T-cell (primary cell): ENCODE measurements around the gene ADGRL3. TPM values are rescaled to one million over a fixed set of nuclear protein-coding genes. Genes with fewer than 3 reads are reported as not detected.

Experiments used
- ATAC-seq, 4 experiments: fragments of 200-7000 bp in 3 of 4; fragments of 150-1000 bp in 1 of 4; cut with Tn5 transposase; replicated peaks in 1 of 4; 1 replicate in 3 of 4; 2 replicates in 1 of 4; pipeline ENCODE4 v1.10.0; 2021; ENCODE audit warnings: moderate library complexity in 3 of 4, mild to moderate bottlenecking in 2 of 4, moderate number of reproducible peaks in 1 of 4
- CTCF ChIA-PET, 2 donors: fragments of 300-600 bp; sonication (Branson Sonifier 250); formaldehyde crosslinking; loops; one replicate each; lab custom pipeline; 2022; ENCODE audit warnings: antibody characterized with exemption in 2 of 2; lab: Charles Lee
- POLR2A ChIA-PET, 2 donors: fragments of 300-600 bp; sonication (Branson Sonifier 250); formaldehyde crosslinking; loops; one replicate each; lab custom pipeline; 2022; ENCODE audit warnings: antibody characterized with exemption in 2 of 2; lab: Charles Lee
- DNase-seq, 35 experiments: peaks; one replicate each; pipeline versions ENCODE4 v3.0.0 to v3.0.0-alpha.2; 2013 to 2023
- H3K27ac ChIP-seq: one replicate; pipeline ENCODE4 v1.5.1; 2013; ENCODE audit warnings: low read length
- H3K27me3 ChIP-seq, 2 experiments: replicated peaks in 1 of 2; 1 replicate in 1 of 2; 2 replicates in 1 of 2; pipeline versions ENCODE4 v1.6.1 to v1.7.0; 2013; ENCODE audit warnings: low read length in 1 of 2, mixed read lengths in 1 of 2; ENCODE audit not compliant: control insufficient read depth in 2 of 2, insufficient read depth in 2 of 2; ENCODE audit errors: extremely low read depth in 1 of 2
- H3K36me3 ChIP-seq, 2 donors: 1 replicate in 1 of 2; 2 replicates in 1 of 2; pipeline versions ENCODE4 v1.6.1 to v1.7.0; 2013; ENCODE audit warnings: low read length in 1 of 2; ENCODE audit not compliant: control insufficient read depth in 2 of 2, insufficient read depth in 1 of 2; ENCODE audit errors: extremely low read depth in 1 of 2
- H3K4me1 ChIP-seq, 2 experiments: 1 replicate in 1 of 2; 2 replicates in 1 of 2; pipeline versions ENCODE4 v1.6.1 to v1.7.0; 2013; ENCODE audit warnings: low read length in 2 of 2, mixed read lengths in 1 of 2; ENCODE audit not compliant: insufficient read depth in 2 of 2, control insufficient read depth in 1 of 2; ENCODE audit errors: extremely low read depth in 1 of 2
- H3K4me3 ChIP-seq, 2 donors: 1 replicate in 1 of 2; 2 replicates in 1 of 2; pipeline versions ENCODE4 v1.5.1 to v1.7.0; 2013; ENCODE audit warnings: mild to moderate bottlenecking in 2 of 2, low read length in 1 of 2, moderate library complexity in 1 of 2; ENCODE audit not compliant: control insufficient read depth in 1 of 2; ENCODE audit errors: extremely low read depth in 1 of 2
- H3K9me3 ChIP-seq: 2 replicates; pipeline ENCODE4 v1.7.0; 2013
- H3K27ac Mint-ChIP-seq, 2 donors: one replicate each; pipeline ENCODE4 v1.8.0; 2020 to 2021; ENCODE audit warnings: mild to moderate bottlenecking in 2 of 2, mixed read lengths in 2 of 2
- H3K27me3 Mint-ChIP-seq, 2 donors: one replicate each; pipeline ENCODE4 v1.8.0; 2021 to 2022; ENCODE audit warnings: mixed read lengths in 2 of 2
- H3K36me3 Mint-ChIP-seq: one replicate; pipeline ENCODE4 v1.8.0; 2021; ENCODE audit warnings: mixed read lengths
- H3K4me1 Mint-ChIP-seq, 3 donors: one replicate each; pipeline ENCODE4 v1.8.0; 2020 to 2022; ENCODE audit warnings: mixed read lengths in 3 of 3, mild to moderate bottlenecking in 1 of 3
- H3K4me3 Mint-ChIP-seq, 3 donors: one replicate each; pipeline ENCODE4 v1.8.0; 2020 to 2022; ENCODE audit warnings: mild to moderate bottlenecking in 3 of 3, mixed read lengths in 3 of 3, moderate library complexity in 3 of 3
- H3K9me3 Mint-ChIP-seq, 3 donors: one replicate each; pipeline ENCODE4 v1.8.0; 2020 to 2022; ENCODE audit warnings: mixed read lengths in 3 of 3
- WGBS: methylation state at CpG from one replicate; pipeline ENCODE4 v1.1.5; 2013; ENCODE audit warnings: missing lambda C conversion rate; ENCODE audit not compliant: insufficient coverage; 5-methylcytosine and 5-hydroxymethylcytosine counted together
- total RNA-seq, 35 experiments: library from RNA in 6 of 35; stranded (reverse) in 6 of 35; fragments of 120-200 nt in 1 of 35; gene quantifications; one replicate each; pipeline versions ENCODE4 v1.2.1 to v1.2.4 and lab custom pipeline; 2013 to 2026

ADGRL3 gene
- total RNA-seq, 5 donors from 2014 or later (not counting 1 experiment from before 2014, with no cell fraction given), result 0.09 TPM; not detected in 4

GRCh38 chr4:62023633-62024032, 823.5 kb downstream of the ADGRL3 start:
- CTCF ChIA-PET, result no interaction called here
- Histone ChIP-seq H3K36me3 (no peaks in the 10 kb centered on the region), H3K27me3 (no peaks in the 10 kb centered on the region), H3K4me3 (no peak overlapping the region), H3K27ac (no peak overlapping the region), H3K4me1 (no peaks in the 10 kb centered on the region), H3K9me3 (no peaks in the 10 kb centered on the region)
- POLR2A ChIA-PET, result no interaction called here
- ATAC-seq, result no peak
- H3K27ac Mint-ChIP-seq, result no peak overlapping the region
- peaks cover 2 to 15% (median 5%) of the 10 kb centered on the region in 3 donors for H3K9me3 Mint-ChIP-seq
- WGBS, result no CpG with 5 or more reads among the region's 3 CpGs
- no peaks in the 10 kb centered on the region for H3K4me1 Mint-ChIP-seq
- no peak for DNase-seq
- H3K4me3 Mint-ChIP-seq, result no peak overlapping the region
- no peaks in the 10 kb centered on the region for H3K36me3 Mint-ChIP-seq
- no peaks in the 10 kb centered on the region for H3K27me3 Mint-ChIP-seq

GRCh38 chr4:62028745-62029144, 828.6 kb downstream of the ADGRL3 start:
- Mint-ChIP-seq H3K36me3 (no peaks in the 10 kb centered on the region), H3K9me3 (peaks cover 11 to 15% (median 13%) of the 10 kb centered on the region in 3 donors), H3K27ac (no peak overlapping the region), H3K4me1 (no peaks in the 10 kb centered on the region), H3K27me3 (no peaks in the 10 kb centered on the region), H3K4me3 (no peak overlapping the region)
- Histone ChIP-seq H3K4me3 (no peak overlapping the region), H3K27ac (no peak overlapping the region), H3K36me3 (no peaks in the 10 kb centered on the region), H3K9me3 (no peaks in the 10 kb centered on the region), H3K4me1 (no peaks in the 10 kb centered on the region), H3K27me3 (no peaks in the 10 kb centered on the region)
- ChIA-PET POLR2A (no interaction called here), CTCF (no interaction called here)
- DNase-seq (no peak), ATAC-seq (no peak)
- 60% methylated on average over 1 of the region's 2 CpGs for WGBS

- Mint-ChIP-seq H3K4me3 (no peak overlapping the region), H3K27me3 (no peaks in the 10 kb centered on the region), H3K36me3 (no peaks in the 10 kb centered on the region), H3K27ac (no peak overlapping the region), H3K4me1 (no peaks in the 10 kb centered on the region), H3K9me3 (peaks cover 13 to 15% (median 13%) of the 10 kb centered on the region in 3 donors)
- H3K27ac ChIP-seq, result no peak overlapping the region
- H3K27me3 ChIP-seq, result no peaks in the 10 kb centered on the region
- POLR2A ChIA-PET, result no interaction called here
- CTCF ChIA-PET, result no interaction called here
- H3K36me3 ChIP-seq, result no peaks in the 10 kb centered on the region
- no peaks in the 10 kb centered on the region for H3K4me1 ChIP-seq
- H3K4me3 ChIP-seq, result no peak overlapping the region
- no CpG with 5 or more reads among the region's 2 CpGs for WGBS
- H3K9me3 ChIP-seq, result no peaks in the 10 kb centered on the region
- no peak for DNase-seq
- no peak for ATAC-seq
These were observed 830.8 kb downstream of the ADGRL3 start for GRCh38 chr4:62030958-62031357.

GRCh38 chr4:62037571-62037970, 837.4 kb downstream of the ADGRL3 start:
- WGBS, result 92% methylated on average over 2 of the region's 5 CpGs
- no peak for ATAC-seq

GRCh38 chr4:62051332-62051731, 851.2 kb downstream of the ADGRL3 start:
- Histone ChIP-seq H3K27me3 (no peaks in the 10 kb centered on the region), H3K27ac (no peak overlapping the region), H3K36me3 (no peaks in the 10 kb centered on the region), H3K4me1 (no peaks in the 10 kb centered on the region), H3K4me3 (no peak overlapping the region), H3K9me3 (no peaks in the 10 kb centered on the region)
- Mint-ChIP-seq H3K36me3 (no peaks in the 10 kb centered on the region), H3K4me1 (no peaks in the 10 kb centered on the region), H3K27ac (no peak overlapping the region), H3K4me3 (no peak overlapping the region), H3K9me3 (peaks cover 0 to 4% (median 0%) of the 10 kb centered on the region in 3 donors), H3K27me3 (no peaks in the 10 kb centered on the region)
- CTCF ChIA-PET, result no interaction called here
- POLR2A ChIA-PET, result no interaction called here
- ATAC-seq (no peak), DNase-seq (no peak)
- WGBS, result no CpG with 5 or more reads among the region's 3 CpGs

More at GRCh38 chr4:62037571-62037970, 837.4 kb downstream of the ADGRL3 start:
- H3K9me3 ChIP-seq, result no peaks in the 10 kb centered on the region
- ChIA-PET POLR2A (no interaction called here), CTCF (no interaction called here)
- H3K27me3 ChIP-seq, result no peaks in the 10 kb centered on the region
- Mint-ChIP-seq H3K36me3 (no peaks in the 10 kb centered on the region), H3K4me3 (no peak overlapping the region), H3K4me1 (no peaks in the 10 kb centered on the region), H3K9me3 (peaks cover 10 to 24% (median 14%) of the 10 kb centered on the region in 3 donors), H3K27ac (no peak overlapping the region), H3K27me3 (no peaks in the 10 kb centered on the region)
- no peak for DNase-seq
- no peak overlapping the region for H3K4me3 ChIP-seq
- H3K36me3 ChIP-seq, result no peaks in the 10 kb centered on the region
- no peak overlapping the region for H3K27ac ChIP-seq
- H3K4me1 ChIP-seq, result no peaks in the 10 kb centered on the region

GRCh38 chr4:62053974-62054373, 853.8 kb downstream of the ADGRL3 start:
- H3K4me1 Mint-ChIP-seq, result no peaks in the 10 kb centered on the region
- DNase-seq (no peak), ATAC-seq (no peak)
- H3K4me3 Mint-ChIP-seq, result no peak overlapping the region
- peaks cover 2 to 5% (median 5%) of the 10 kb centered on the region in 3 donors for H3K9me3 Mint-ChIP-seq
- ChIA-PET CTCF (no interaction called here), POLR2A (no interaction called here)
- Histone ChIP-seq H3K9me3 (no peaks in the 10 kb centered on the region), H3K36me3 (no peaks in the 10 kb centered on the region), H3K27ac (no peak overlapping the region), H3K27me3 (no peaks in the 10 kb centered on the region), H3K4me3 (no peak overlapping the region), H3K4me1 (no peaks in the 10 kb centered on the region)
- no peaks in the 10 kb centered on the region for H3K36me3 Mint-ChIP-seq
- H3K27me3 Mint-ChIP-seq, result no peaks in the 10 kb centered on the region
- no peak overlapping the region for H3K27ac Mint-ChIP-seq

GRCh38 chr4:62057031-62057430, 856.9 kb downstream of the ADGRL3 start:
- Mint-ChIP-seq H3K4me3 (no peak overlapping the region), H3K4me1 (no peaks in the 10 kb centered on the region), H3K27me3 (no peaks in the 10 kb centered on the region), H3K9me3 (peaks cover 8 to 13% (median 13%) of the 10 kb centered on the region in 3 donors), H3K36me3 (no peaks in the 10 kb centered on the region), H3K27ac (no peak overlapping the region)
- ChIA-PET POLR2A (no interaction called here), CTCF (no interaction called here)
- H3K27ac ChIP-seq, result no peak overlapping the region
- H3K9me3 ChIP-seq, result no peaks in the 10 kb centered on the region
- no CpG with 5 or more reads among the region's 1 CpG for WGBS
- ATAC-seq, result no peak
- no peaks in the 10 kb centered on the region for H3K36me3 ChIP-seq
- no peak for DNase-seq
- H3K4me3 ChIP-seq, result no peak overlapping the region
- H3K4me1 ChIP-seq, result no peaks in the 10 kb centered on the region
- no peaks in the 10 kb centered on the region for H3K27me3 ChIP-seq
